GM18517 (cell line): ENCODE measurements around the gene SFXN5.
A peak's percentile ranks its signal among the peaks of the same experiment; 100 is the strongest.
"Not testable (repeated sequence)": the region's sequence is repeated elsewhere in the genome, so short reads cannot be mapped to it uniquely, and the experiment has no call there.

Experiments used
- ATAC-seq: cut with Tn5 transposase; IDR thresholded peaks from one replicate; pipeline ENCODE4 v1.9.1; 2021; ENCODE audit warnings: mild to moderate bottlenecking, moderate library complexity; ENCODE audit not compliant: unreplicated experiment

Gene SFXN5

DNA sequence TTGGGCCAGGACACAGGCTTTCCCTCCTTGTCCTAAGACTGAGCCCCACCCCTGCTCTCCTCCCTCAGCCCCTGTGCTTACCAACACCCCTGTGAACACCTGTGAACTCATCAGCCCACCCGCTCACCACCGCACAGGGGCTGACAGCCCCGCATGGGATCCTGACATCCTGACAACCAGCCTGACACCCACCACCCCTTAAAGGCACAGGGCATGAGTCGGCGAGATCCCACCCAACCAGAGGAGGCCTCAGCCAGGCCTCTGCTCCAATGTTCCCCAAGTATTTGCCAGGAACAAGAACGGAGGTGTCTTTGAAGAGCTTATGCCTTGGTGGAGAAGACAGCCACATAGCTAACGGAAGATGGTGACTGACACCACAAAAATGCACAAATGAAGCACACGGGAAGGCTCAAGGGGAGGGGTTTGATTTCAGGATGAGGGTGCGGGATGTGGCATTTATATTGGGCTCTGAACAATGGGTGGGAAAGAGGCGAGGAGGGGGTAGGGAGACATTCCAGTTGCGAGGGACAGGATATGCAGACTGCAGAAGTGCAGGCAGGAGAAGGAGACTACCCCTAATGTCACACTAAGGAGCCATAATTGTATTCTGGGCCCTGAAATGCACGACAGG lies 30.2 kb upstream of the SFXN5 start:
- no peak for ATAC-seq

DNA sequence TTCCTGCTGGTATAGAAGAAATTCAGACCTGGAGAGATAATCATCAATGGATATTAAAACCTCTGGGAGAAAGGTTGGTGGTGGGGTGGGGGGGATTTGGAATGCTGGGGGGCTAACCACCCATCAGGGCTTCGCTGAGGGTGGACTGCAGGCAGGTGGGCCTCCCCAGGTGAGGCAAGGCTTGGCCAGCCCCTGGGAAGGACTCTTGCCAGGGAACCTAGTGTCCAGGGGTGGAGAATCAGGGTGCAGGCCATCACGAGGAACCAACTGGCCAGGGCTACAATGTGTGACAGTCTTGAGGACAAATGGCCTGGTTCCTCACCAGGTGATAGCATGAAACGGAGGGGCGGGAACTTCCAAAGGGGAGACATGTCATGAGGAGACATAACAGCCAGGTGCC lies 29.4 kb upstream of the SFXN5 start:
- ATAC-seq = no peak

DNA sequence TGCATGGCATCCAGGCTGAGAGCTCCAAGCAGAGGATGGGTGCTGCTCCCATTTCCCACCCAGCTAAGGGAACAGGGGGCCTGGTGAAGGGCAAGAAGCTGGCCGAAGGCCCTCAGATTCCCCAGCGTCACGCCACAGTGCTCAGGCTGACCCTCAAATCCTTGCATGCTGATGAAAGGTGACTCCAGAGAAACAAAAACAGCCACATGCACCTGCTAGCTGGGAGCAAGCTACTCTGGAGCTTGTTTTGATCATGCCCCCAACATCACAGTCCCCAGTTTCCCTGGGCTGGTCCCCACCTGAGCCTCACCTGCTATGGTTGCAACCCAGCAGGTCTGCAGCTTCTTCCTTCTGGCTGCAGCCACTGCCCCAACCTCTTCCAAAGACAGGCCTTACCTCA lies 28.0 kb upstream of the SFXN5 start:
- ATAC-seq = no peak

DNA sequence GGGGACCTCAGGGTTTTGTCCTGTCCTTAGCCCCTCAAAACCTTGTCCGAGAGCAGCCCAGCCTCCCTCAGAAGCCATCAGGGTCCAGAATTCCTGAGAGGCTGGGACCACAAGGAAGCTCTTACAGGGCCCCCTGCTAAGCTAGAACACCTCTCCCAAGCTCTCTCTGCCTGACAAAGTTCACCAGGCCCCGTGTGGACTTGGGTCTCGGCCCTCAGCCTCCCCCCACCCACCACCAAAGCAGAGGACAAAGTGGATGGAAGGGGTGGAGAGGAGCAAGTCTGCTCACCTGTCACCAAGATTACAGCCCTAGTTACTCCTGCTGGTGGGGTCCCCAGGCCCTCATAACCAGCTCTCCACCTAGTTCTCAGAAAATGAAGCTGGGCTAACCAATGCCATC lies 24.4 kb upstream of the SFXN5 start:
- no peak for ATAC-seq

DNA sequence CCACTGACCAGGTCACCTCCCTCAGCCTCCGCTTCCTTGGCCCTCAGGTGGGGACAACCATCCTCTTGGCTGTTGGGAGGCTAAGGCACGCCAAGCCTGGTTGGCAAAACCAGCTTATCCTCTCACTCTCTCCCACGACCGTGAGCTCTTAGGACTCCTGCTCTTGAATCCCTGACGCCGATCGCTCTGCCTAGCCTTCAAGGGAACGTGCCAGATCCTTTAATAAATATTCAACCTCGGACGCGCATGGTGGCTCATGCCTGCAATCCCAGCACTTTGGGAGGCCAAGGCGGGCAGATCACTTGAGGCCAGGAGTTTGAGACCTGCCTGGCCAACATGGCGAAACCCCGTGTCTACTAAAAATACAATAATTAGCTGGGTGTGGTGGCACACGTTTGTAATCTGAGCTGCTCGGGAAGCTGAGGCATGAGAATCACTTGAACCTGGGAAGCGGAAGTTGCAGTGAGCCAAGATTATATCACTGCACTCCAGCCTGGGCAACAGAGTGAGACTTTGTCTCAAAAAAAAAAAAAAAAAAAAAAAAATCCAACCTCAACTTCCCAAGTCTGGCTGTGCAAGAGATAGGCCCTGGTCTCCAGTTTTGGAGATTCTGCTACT lies 22.2 kb upstream of the SFXN5 start:
- not testable (repeated sequence) for ATAC-seq

DNA sequence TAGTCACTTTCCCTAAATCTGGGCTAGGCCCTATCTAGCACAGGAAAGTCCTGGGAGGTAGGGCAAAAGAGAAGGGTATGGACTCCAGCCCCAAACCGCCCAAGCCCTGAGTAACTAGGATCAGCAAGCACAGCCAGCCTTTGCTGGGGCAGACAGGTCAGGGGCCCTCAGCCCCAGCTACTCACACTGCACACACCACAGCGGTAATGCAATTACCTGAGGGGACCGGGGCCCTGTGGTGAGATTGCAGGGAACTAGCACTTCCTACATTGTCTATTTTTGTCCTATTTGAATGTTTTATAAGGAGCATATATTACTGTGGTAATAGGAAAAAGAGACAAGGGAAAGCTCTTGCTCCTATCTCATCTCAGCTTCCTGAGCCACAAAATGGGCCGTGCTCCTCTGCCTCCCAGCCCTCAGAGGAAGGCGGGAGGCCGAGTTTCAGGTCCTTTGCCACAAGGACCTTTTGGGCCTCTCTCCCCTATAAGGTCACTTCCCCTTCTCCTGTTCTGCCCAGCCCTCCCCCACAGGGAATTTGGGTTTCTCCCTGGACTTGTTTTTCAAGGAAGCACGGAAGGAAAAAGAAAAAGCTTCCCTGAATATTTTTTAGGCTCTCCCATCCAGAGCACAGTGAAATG lies 20.8 kb upstream of the SFXN5 start:
- no peak for ATAC-seq

DNA sequence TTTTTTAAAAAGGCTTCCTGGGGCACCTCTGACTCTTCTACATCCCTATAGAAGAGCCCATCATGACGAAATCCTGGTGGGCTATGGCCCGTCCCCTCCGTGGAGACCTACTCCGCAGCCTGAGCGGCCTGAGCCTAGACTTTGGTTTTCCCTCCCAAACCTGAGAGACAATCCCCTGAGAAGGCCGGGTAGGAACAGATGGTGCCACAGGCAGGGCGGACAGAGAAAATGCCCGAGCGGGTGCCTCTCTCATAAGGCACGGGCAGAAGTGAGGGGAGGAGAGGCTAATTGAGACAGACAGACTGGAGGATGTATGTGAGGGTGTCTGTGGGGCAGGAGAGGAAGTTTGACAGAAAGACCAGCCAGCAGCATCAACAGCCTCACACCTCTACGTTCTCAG lies 20.2 kb upstream of the SFXN5 start:
- no peak for ATAC-seq

DNA sequence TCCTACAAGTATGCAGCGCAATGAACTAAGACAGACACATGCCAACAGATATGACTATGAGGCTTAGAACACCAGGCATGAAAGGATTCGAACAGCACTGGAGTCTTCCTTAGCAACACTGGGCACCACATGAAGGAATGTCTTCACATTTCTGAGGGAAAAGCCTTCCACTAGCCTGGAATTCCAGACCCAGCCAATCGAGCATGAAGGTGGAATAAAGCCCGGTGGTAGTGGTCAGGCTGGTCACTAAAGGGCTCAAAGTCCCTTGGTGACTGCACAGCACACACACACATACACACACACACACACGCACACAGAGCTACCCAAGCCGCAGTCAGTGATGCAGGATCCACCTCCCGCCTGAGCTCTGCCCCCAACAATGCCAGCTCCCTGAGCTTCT lies 19.7 kb upstream of the SFXN5 start:
- ATAC-seq = no peak

DNA sequence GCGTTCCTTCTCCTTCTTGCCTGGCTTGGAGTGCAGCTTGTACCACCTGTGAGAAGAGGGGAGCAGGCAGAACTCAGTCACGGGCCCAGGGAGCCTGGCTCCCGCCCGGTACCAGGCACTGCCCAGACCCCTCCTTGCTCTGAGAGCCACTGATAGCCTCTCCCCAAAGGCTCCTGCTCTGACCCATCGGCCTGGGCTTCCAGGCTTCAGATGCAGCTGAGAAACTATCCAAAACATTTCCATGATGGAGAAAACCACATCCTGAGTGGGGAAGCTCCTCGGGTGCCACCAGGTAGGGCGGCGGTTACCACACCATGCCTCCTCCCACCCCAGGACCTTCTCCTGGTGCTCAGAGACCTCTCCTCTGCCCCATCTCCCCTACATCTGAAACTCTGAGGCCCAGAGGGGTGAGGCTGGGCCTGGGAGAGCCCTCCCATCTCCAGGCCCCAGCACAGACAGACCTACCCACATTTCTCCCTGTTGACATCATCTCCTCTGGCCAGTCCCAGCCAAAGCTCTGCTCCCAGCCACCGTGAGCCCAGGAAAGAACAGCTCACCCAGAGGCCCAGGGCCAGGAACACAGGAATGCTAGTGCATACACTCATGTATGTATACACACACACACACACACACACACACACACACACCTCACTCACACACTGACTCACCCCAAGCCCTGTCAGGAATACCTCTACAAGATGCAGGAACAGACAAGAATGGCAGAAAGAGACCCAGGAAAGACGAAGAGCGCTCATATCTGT lies 17.9 kb upstream of the SFXN5 start:
- ATAC-seq = no peak

DNA sequence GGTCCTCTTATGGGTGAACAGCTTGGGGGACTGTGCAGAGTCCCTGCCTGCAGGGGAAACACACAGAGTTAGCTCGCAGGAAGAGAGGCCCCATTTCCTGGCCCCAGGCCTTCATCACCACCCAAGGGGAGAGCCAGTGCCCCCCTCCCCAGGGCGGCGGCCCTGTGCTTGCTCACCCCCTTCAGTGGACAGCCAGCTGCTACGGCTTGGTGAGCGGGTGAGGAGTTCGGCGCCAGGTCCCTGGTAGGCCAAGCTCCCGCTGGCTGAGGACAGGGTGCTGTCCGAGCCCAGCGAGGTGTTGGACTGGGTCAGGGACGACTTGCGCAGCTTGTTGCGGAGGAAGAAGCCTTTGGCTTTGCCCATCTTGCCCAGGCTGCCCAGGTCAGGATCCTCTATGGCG lies 17.2 kb upstream of the SFXN5 start:
- no peak for ATAC-seq

DNA sequence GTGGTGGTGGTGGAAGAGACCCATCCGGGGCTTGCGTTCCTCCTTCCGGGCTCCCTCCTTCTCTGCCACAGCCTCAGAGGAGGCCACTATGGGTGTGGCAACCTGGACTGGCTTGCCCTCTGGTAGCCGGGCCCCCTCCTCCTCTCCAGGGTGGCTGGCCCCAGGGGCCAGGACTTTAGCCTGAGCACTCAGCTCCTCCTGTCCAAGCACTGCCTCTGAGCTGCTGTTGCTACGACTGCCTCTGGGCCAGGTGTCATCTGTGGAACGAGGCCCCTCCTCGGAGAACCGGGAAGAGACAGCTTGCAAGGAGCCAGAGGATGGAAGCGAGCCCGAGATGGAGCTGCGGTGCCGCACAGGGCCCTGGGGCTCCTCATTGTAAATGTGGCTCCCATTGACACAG lies 16.7 kb upstream of the SFXN5 start:
- no peak for ATAC-seq

DNA sequence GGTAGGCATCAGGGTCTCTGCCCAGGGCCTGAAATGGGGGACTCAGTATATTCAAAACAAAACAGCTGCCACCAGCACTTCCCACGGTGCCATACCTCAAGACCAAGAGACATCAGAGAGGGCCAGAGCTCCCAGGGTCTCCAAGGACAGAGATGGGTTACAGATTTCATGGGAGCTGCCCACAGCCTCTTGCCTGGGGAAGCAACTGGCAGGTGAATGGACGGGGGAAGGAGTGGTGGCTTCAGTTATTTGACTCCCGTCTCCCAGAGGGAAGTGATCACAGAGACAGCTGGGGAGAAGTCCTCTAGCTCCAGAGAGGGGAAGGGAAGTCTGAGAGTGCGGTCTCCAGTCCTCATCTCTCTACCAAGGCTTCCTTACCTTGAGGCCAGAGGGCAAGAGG lies 15.8 kb upstream of the SFXN5 start:
- no peak for ATAC-seq

DNA sequence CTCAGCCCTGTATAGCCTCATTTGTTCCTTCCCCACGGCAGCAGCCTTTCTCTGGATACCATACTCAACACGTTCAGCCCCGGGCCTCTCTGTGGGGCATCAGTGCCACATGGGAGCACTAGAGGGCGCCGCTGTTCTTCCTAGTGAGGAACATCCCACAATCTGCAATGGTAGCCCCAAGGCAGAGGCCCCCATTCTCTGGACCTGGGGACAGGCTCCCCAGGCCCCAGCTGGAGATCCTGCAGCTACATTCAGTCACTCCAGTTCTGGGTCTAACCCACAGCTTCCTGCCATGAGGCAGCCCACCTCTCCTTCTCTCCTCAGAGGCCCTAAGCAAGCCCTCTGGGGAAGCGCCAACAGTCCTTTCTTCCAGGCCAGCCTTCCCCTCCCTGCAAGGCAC lies 14.2 kb upstream of the SFXN5 start:
- ATAC-seq = peak; percentile 89

DNA sequence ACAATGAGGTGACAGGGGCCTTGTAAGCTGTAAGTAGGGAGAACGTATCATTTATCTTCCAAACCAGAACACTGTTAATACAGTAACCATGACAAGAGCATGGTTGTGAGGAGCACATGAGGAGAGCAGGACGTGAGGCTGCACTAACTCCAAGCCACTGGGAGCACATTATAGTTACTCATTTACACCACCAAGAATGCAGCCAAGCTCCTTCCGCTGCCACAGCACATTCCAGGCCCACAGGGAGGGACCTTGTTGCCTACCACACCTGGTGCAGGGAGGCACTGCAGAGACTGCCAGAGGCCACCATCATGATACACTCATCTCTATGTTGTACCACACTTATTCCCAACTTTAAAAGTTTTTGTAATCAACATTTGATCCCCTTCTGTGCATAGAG lies 13.5 kb upstream of the SFXN5 start:
- no peak for ATAC-seq

DNA sequence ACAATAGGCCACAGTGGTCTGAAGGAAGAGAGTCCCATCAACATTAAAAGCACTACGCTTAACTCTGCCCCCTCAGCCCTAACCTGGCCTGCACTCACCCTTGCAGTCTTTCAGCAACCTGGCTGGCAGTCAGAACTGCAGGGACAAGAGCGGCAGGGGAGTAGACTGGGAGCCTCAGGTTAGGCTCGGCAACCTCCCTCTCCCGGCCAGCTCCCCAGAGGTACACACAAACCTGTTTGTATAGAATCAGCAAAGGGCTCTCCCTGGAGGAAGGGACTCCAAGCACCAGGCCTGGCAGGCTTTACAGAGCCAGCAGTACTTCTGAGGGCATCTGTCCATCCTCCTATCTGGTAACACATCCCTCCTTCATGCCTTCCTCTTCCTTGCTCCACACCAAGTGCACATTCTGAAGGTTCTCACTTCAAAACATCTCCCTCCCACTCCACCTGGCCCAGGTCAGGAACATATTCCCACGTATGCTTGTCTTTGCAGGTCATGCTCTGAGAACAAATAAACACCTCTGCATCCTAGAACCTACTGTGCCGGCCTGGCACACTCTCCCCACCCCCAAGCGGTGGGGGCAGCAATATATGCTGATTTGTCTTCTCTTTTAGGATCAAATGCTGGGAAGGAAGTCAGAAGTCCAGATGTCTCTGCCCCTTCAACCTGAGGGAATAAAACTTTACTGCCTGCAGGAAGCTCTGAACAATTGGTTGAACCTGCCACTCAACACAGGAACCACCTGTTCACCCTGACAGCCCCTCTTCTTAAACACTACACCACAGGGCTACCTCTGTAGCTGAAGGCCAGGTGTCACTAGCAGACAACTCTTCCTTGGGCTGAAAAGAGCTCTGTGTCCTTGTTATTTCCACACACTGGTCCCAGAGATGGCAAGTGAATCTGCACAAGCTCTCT lies 12.6 kb upstream of the SFXN5 start:
- no peak for ATAC-seq

DNA sequence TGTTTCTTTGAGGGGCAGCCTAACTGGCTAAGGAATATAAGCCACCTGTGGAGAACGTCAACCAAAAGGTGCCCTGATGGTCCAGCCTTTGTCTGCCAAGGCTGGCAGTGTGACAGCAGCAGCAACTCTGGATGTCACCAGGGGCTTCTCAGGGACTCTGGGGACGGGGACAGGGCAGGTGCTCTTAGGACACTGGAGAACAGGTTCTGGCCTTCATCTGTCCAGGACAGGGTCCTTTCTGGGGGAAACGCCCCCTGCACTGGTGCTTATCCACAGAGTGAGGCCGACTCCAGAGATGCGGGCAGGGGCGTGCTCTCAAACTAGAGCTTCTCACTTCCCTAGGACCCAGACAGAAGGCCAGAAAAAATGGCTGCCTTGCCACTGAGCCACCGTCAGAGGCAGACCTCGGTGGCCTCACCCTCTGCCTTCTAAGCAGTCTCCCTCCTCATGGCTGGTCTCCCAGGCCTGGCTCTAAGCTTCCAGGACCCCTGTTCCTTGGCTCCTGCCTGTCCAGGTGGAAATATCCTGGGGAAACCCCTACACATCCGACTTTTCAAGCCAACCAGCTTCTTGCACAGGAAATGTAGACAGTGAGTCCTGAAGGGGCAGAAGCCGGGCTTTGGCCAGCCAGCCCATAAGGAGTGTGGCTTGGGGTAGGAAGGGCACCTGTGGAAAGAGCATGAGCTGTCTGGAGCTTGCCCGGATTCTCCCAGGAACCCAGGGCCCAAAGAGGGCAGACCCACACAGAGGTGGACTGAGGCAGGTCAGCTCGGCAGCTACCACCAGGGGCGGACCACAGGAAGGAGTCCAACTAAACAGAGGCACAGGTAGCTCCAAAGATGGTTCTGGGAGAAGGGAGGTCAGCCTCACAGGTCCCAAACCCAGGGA lies 11.3 kb upstream of the SFXN5 start:
- ATAC-seq = no peak

DNA sequence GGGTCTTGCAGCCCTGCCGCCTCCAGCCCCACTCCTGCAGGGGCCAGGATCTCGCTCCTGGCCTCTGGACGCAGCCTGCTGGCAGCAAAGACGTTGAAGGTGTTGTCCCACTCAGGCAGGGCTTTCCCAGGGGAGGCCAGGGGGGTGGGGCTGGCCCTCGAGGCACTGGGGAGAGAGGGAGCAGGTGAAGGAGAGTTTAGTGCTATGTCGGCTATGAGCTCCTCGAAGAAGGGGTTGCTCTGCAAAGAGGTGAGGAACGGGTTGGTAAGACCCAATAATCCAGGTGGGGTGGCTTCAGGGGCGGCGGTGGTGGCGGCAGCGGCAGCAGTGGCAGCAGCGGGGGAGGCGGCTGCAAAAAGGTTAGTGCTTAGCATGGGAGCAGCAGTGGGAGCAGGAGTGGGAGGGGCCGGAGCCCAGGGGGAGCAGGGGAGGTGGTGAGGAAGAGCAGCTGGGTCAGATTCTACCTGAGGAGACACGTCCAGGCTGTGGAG lies 9.7 kb upstream of the SFXN5 start:
- ATAC-seq = no peak

DNA sequence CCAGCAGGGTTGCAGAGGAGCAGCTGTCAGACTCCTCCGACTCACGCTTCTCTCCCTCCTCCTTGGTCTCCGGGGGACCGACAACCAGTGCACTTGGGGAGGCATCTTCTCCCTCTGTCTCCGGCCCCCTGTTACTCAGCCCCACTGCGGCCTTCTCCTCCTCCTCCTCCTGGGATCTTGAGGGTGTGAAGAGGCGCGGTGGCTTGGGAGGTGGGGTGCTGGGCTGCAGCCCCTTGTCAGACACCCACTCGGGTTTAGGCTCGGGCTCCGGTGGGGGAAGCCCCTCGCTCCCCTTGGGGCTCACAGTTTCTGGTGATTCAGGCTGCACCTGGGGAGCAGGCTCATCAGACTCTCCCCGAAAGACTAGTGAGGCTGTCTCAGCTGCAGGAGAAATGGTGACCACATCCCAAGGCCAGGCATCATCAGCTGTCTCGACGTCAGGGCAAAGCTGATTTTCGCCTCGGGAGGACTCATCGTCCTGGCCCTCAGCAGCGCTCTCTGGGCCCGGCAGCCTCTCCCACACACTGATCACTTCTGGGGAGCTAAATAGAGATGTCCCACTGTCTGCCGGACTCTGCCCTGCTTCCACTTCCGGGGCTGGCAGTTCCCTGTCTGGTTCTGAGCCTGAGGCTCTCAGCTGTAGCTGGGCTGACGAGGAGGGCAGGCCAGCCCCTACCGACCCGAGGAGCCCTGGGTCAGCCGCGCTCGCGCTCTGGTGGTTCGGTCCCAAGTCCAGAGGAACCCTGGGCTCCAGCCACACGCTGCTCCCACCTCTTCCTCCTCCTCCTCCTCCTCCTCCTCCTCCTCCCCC lies 9.0 kb upstream of the SFXN5 start:
- no peak for ATAC-seq

DNA sequence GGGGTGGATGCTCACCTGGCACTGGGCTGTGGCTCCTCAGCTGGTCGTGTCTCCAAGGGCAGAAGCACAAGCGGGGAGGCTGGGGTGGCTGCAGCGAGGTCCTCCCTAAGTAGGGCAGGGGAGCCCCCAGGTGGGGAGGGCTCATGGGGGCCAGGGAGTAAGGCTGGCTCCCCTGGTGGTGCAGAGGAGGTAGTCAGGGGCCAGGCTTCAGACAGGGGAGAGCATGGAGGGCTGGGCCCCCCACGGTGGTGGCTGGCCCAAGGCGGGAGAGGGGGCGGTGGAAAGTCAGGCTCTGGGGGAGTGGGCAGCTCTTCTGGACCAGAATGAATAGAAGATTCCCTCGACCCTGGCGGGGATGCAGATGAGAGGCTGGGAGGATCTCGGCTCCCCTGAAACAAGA lies 8.1 kb upstream of the SFXN5 start:
- ATAC-seq = no peak
